H1 (cell line): Measurements from ENCODE around the gene STX10. TPM values are rescaled to one million over a fixed set of nuclear protein-coding genes. Genes with fewer than 3 reads are reported as not detected.

Experiments
- BRCA1 ChIP-seq: IDR thresholded peaks from 2 replicates; pipeline ENCODE4 v1.6.1; 2012; ENCODE audit warnings: low read depth, low read length, improper control_type of control experiment
- CBX8 ChIP-seq: fragments of 300-800, 300-1000 bp; sonication (generic); IDR thresholded peaks from 2 replicates; pipeline ENCODE4 v1.7.1; 2016; ENCODE audit warnings: low read depth, low read length, borderline replicate concordance
- CREB1 ChIP-seq: IDR thresholded peaks from 2 replicates; pipeline ENCODE4 v1.6.1; 2012; ENCODE audit warnings: inconsistent platforms
- JUND ChIP-seq: IDR thresholded peaks from 2 replicates; pipeline ENCODE4 v1.6.1; 2011; ENCODE audit warnings: mild to moderate bottlenecking, improper control_type of control experiment, low read length
- KDM1A ChIP-seq: fragments of 200-600, 300-600 bp; sonication (generic); IDR thresholded peaks from 2 replicates; pipeline ENCODE4 v1.7.1; 2016; ENCODE audit warnings: mild to moderate bottlenecking, low read length, borderline replicate concordance
- PHF8 ChIP-seq: fragments of 200-600 bp; sonication (generic); conservative IDR thresholded peaks from 2 replicates; pipeline ENCODE4 v1.7.1; 2012; ENCODE audit warnings: low read depth, mild to moderate bottlenecking, inconsistent platforms, low read length, moderate library complexity
- POU5F1 ChIP-seq: IDR thresholded peaks from 2 replicates; pipeline ENCODE4 v1.6.1; 2011; ENCODE audit warnings: low read depth, mild to moderate bottlenecking, low read length, moderate library complexity
- RBBP5 ChIP-seq: IDR thresholded peaks from 2 replicates; pipeline ENCODE4 v1.7.1; 2012; ENCODE audit warnings: low read depth, mild to moderate bottlenecking, inconsistent platforms, low read length, moderate library complexity, borderline replicate concordance
- RNF2 ChIP-seq: fragments of 200-900, 300-1000 bp; sonication (generic); IDR thresholded peaks from 2 replicates; pipeline ENCODE4 v1.7.1; 2016; ENCODE audit warnings: borderline replicate concordance, low read depth, mild to moderate bottlenecking, antibody characterized with exemption, low read length; ENCODE audit not compliant: poor library complexity, severe bottlenecking; ENCODE audit errors: missing control alignments
- SIRT6 ChIP-seq: IDR thresholded peaks from one replicate; pipeline ENCODE4 v1.7.1; 2012; ENCODE audit warnings: low read length, inconsistent platforms
- SRF ChIP-seq: IDR thresholded peaks from 2 replicates; pipeline ENCODE4 v1.6.1; 2011; ENCODE audit warnings: mild to moderate bottlenecking, low read depth, low read length, moderate library complexity
- TBP ChIP-seq: IDR thresholded peaks from 2 replicates; pipeline ENCODE4 v1.6.1; 2011; ENCODE audit warnings: low read depth, low read length, improper control_type of control experiment
- ZNF274 ChIP-seq: IDR thresholded peaks from 2 replicates; pipeline ENCODE4 v1.7.0; 2012; ENCODE audit warnings: low read length, borderline replicate concordance; ENCODE audit errors: extremely low read depth
- polyA plus RNA-seq, 7 experiments: library from polyadenylated mRNA; depleted of rRNA in 3 of 7; stranded (reverse) in 5 of 7; unstranded in 2 of 7; fragments of >200 nt in 5 of 7; fragments of 200-250 nt in 2 of 7; gene quantifications; 1 replicate in 5 of 7; 2 replicates in 1 of 7; 4 replicates in 1 of 7; pipeline versions ENCODE4 v1.2.1 to v1.2.3, GENCODE V29; 2011 to 2013; ENCODE audit warnings: missing spikeins in 2 of 7, mixed read lengths in 2 of 7
- total RNA-seq: library from RNA; stranded (reverse); fragmentation: NEBNext Ultra II Directional; extraction: Animal tissue kit (Norgen Biotek cat#: 25700); gene quantifications from 2 replicates; pipeline ENCODE4 v1.2.1, GENCODE V29; 2021
- TF ChIP-seq, protein P1 (sequence below): IDR thresholded peaks from 2 replicates; pipeline ENCODE4 v1.6.1; 2011; ENCODE audit warnings: low read length, improper control_type of control experiment

STX10 gene
- total and polyA plus RNA-seq, 2 of the 8 experiments (the other 6 are each of a cell fraction or from before 2014, with no cell fraction given): 53.0 to 80.1 TPM

DNA sequence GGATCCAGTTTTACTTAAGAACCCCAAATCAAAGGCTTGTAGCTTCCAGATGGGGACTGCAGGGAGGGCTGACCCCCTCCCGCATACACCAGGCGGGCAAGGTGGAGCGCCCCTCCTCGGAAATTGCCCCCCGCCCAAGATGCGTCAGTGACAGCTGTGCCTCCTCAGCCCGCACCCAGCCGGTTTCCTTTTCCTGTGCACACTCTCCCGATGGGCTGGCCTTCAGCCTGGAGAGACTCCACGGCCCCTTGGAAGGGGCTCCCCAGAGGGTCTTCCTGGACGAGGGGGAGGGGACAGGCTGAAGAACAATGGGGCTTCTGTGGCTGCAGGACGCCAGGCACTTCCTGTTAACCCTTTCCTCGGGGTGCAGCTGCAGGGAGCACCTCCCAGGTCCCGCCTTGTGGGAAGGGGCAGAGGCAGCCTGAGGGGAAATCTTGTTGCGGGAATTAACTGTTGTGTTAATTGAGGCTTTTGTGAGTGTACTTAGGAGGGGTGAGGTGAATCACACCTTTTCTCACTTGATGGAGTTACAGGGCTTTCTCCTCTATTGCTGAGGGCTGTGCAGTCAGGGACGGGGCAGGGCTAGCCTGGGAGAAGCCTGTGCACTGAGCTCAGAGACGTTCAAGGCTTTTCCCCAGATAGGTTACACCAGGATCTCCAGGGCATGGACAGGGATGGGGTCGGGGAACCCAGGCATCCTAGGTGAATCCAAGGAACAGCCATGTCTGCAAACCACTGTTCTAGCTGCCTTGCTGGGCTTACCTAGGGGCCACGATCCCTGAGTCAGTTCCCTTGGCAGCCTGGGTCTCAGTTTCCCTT, 14.4 kb upstream of the STX10 start (continued):
- TF ChIP-seq, protein P1, sequence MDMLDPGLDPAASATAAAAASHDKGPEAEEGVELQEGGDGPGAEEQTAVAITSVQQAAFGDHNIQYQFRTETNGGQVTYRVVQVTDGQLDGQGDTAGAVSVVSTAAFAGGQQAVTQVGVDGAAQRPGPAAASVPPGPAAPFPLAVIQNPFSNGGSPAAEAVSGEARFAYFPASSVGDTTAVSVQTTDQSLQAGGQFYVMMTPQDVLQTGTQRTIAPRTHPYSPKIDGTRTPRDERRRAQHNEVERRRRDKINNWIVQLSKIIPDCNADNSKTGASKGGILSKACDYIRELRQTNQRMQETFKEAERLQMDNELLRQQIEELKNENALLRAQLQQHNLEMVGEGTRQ: no peak
- TF ChIP-seq CBX8: no peak
- no peak for TF ChIP-seq ZNF274
- TF ChIP-seq RBBP5: no peak
- TF ChIP-seq POU5F1: no peak
- 0 out of 2 replicates have a peak, but pooled peaks have one; percentile 49 for TF ChIP-seq KDM1A
- peak; percentile 32; the same call in 1 of the 2 replicates for TF ChIP-seq SRF
- TF ChIP-seq RNF2: no peak
- TF ChIP-seq TBP: peak; percentile 72
- TF ChIP-seq BRCA1: no peak
- peak; percentile 68; the same call in 1 of the 2 replicates for TF ChIP-seq CREB1
- TF ChIP-seq PHF8: no peak
- peak; percentile 86 for TF ChIP-seq SIRT6
- TF ChIP-seq JUND: peak; percentile 55; the same call in 1 of the 2 replicates
